A673 (cell line): ENCODE measurements around the gene N4BP3.

Experiments
- EZH2 ChIP-seq: fragments of 200-600 bp; sonication (generic); IDR thresholded peaks from 2 replicates; pipeline ENCODE4 v1.6.1; 2017; ENCODE audit warnings: borderline replicate concordance, low read depth, mild to moderate bottlenecking, mixed read lengths, antibody characterized with exemption, low read length; ENCODE audit not compliant: poor library complexity, severe bottlenecking
- TF ChIP-seq, protein P1 (sequence below): fragments of 300-800, 200-600 bp; sonication (generic); conservative IDR thresholded peaks from 2 replicates; pipeline ENCODE4 v1.5.1; 2017; ENCODE audit warnings: low read depth, mild to moderate bottlenecking, antibody characterized with exemption, low read length, moderate library complexity, mixed read lengths

GRCh38 chr5:178069909-178070308, 43.4 kb upstream of the N4BP3 start:
- TF ChIP-seq, protein P1, sequence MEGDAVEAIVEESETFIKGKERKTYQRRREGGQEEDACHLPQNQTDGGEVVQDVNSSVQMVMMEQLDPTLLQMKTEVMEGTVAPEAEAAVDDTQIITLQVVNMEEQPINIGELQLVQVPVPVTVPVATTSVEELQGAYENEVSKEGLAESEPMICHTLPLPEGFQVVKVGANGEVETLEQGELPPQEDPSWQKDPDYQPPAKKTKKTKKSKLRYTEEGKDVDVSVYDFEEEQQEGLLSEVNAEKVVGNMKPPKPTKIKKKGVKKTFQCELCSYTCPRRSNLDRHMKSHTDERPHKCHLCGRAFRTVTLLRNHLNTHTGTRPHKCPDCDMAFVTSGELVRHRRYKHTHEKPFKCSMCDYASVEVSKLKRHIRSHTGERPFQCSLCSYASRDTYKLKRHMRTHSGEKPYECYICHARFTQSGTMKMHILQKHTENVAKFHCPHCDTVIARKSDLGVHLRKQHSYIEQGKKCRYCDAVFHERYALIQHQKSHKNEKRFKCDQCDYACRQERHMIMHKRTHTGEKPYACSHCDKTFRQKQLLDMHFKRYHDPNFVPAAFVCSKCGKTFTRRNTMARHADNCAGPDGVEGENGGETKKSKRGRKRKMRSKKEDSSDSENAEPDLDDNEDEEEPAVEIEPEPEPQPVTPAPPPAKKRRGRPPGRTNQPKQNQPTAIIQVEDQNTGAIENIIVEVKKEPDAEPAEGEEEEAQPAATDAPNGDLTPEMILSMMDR: peak; percentile 49
- no peak for TF ChIP-seq EZH2
